Liver (tissue), 3 donors: ENCODE data around the gene SPATS2L.

Source experiments
- CTCF ChIP-seq: fragments of 150-350 bp; IDR thresholded peaks from 2 replicates; pipeline ENCODE4 v1.5.1; 2017; ENCODE audit warnings: improper control_type of control experiment, low read depth, low read length; ENCODE audit not compliant: missing input control
- EGR1 ChIP-seq, 2 donors: IDR thresholded peaks; 2 replicates each; pipeline ENCODE4 v1.6.1; 2016 to 2018; ENCODE audit warnings: antibody characterized with exemption in 2 of 2, low read depth in 2 of 2
- GABPA ChIP-seq, 2 donors: IDR thresholded peaks in 1 of 2; conservative IDR thresholded peaks in 1 of 2; 2 replicates each; pipeline ENCODE4 v1.6.1; 2016; ENCODE audit warnings: antibody characterized with exemption in 2 of 2, mild to moderate bottlenecking in 1 of 2, moderate library complexity in 1 of 2
- HNF4A ChIP-seq, 2 donors: conservative IDR thresholded peaks; 2 replicates each; pipeline ENCODE4 v1.6.1; 2016; ENCODE audit warnings: antibody characterized with exemption in 2 of 2, mild to moderate bottlenecking in 2 of 2
- SP1 ChIP-seq: IDR thresholded peaks from 2 replicates; pipeline ENCODE4 v1.6.1; 2018; ENCODE audit warnings: antibody characterized with exemption, mild to moderate bottlenecking
- TAF1 ChIP-seq: conservative IDR thresholded peaks from 2 replicates; pipeline ENCODE4 v1.6.1; 2016; ENCODE audit warnings: antibody characterized with exemption, mild to moderate bottlenecking
- YY1 ChIP-seq: IDR thresholded peaks from 2 replicates; pipeline ENCODE4 v1.6.1; 2016; ENCODE audit warnings: antibody characterized with exemption, mild to moderate bottlenecking
- donor health status: healthy.
- donor health status: healthy.

GRCh38 chr2:200416878-200417277 lies 110.4 kb downstream of the SPATS2L start:
- no peak for TF ChIP-seq CTCF
- no peak for TF ChIP-seq SP1
- no peak for TF ChIP-seq HNF4A (conservative IDR thresholded peaks at IDR 0.05)
- TF ChIP-seq YY1: no peak
- no peak for TF ChIP-seq EGR1 (IDR thresholded peaks at IDR 0.05; ENCODE audit: low read depth in 2 of 2)
- TF ChIP-seq TAF1: no peak
- TF ChIP-seq GABPA (IDR thresholded peaks at IDR 0.05 in 1 of 2, conservative IDR thresholded peaks at IDR 0.05 in 1 of 2): no peak
